ENCODE measurements around the gene HUS1B. TPM values are rescaled to one million over a fixed set of nuclear protein-coding genes. Genes with fewer than 3 reads are reported as not detected.

Gene HUS1B
- total and polyA plus RNA-seq, 9 of the 15 experiments (the other 6 are each of a cell fraction or from before 2014, with no cell fraction given) = 0.16 to 1.4 (median 0.38) TPM; not detected in 1

GRCh38 chr6:683742-684440 is 27.0 kb upstream of the HUS1B start (continued):
- TF ChIP-seq RAD21 (CRISPR knock-in tag; conservative IDR thresholded peaks at IDR 0.05 in 1 of 2, IDR thresholded peaks at IDR 0.05 in 1 of 2) (0 out of 4 replicates have a peak, but pooled peaks of 1 of the 2 experiments have one; percentile 3), ZNF217 (CRISPR knock-in tag; IDR thresholded peaks at IDR 0.05) (no peak), HEY1 (CRISPR knock-in tag; IDR thresholded peaks at IDR 0.05; ENCODE audit: borderline replicate concordance) (no peak), MECOM (CRISPR knock-in tag; IDR thresholded peaks at IDR 0.05) (no peak), KLF10 (CRISPR knock-in tag; IDR thresholded peaks at IDR 0.05) (no peak), GATAD2A (IDR thresholded peaks at IDR 0.05) (no peak), SP2 (IDR thresholded peaks at IDR 0.05; ENCODE audit: extremely low read depth, low read depth, low read length, poor library complexity, severe bottlenecking) (no peak), CTBP1 (IDR thresholded peaks at IDR 0.05; ENCODE audit: borderline replicate concordance) (peak; percentile 84), DPF2 (IDR thresholded peaks at IDR 0.05) (peak; percentile 60), NR3C1 (CRISPR knock-in tag; IDR thresholded peaks at IDR 0.05) (no peak), MGA (IDR thresholded peaks at IDR 0.05) (no peak), MTA3 (IDR thresholded peaks at IDR 0.05; ENCODE audit: borderline replicate concordance) (no peak), BCL6 (CRISPR knock-in tag; IDR thresholded peaks at IDR 0.05) (no peak), GTF2E2 (tag; IDR thresholded peaks at IDR 0.05) (no peak), FOXK2 (conservative IDR thresholded peaks at IDR 0.05 in 1 of 2, IDR thresholded peaks at IDR 0.05 in 1 of 2; ENCODE audit: low read depth in 2 of 2) (peak; percentile 27 to 41; a peak in 1 of 4 replicates), NBN (IDR thresholded peaks at IDR 0.05; ENCODE audit: low read depth) (peak; percentile 46; the same call in 1 of the 2 replicates)
- TF ChIP-seq, protein P1, sequence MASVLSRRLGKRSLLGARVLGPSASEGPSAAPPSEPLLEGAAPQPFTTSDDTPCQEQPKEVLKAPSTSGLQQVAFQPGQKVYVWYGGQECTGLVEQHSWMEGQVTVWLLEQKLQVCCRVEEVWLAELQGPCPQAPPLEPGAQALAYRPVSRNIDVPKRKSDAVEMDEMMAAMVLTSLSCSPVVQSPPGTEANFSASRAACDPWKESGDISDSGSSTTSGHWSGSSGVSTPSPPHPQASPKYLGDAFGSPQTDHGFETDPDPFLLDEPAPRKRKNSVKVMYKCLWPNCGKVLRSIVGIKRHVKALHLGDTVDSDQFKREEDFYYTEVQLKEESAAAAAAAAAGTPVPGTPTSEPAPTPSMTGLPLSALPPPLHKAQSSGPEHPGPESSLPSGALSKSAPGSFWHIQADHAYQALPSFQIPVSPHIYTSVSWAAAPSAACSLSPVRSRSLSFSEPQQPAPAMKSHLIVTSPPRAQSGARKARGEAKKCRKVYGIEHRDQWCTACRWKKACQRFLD (CRISPR knock-in tag; IDR thresholded peaks at IDR 0.05) = no peak
